Osteoblast (primary cell): Measurements from ENCODE around the gene EOMES. TPM values are rescaled to one million over a fixed set of nuclear protein-coding genes. Genes with fewer than 3 reads are reported as not detected.

Experiments used
- DNase-seq: peaks from one replicate; pipeline ENCODE4 v3.0.0; 2011; ENCODE audit warnings: low spot score, mixed read lengths; ENCODE audit not compliant: insufficient read length; ENCODE audit errors: missing footprints
- H2AFZ ChIP-seq: 2 replicates; pipeline ENCODE4 v1.6.0; 2011; ENCODE audit warnings: mild to moderate bottlenecking, low read length
- H3K27ac ChIP-seq: 2 replicates; pipeline ENCODE4 v1.5.1; 2011; ENCODE audit warnings: mild to moderate bottlenecking, low read depth, low read length, moderate library complexity
- H3K27me3 ChIP-seq: 2 replicates; pipeline ENCODE4 v1.6.0; 2012; ENCODE audit warnings: mild to moderate bottlenecking, control low read depth, inconsistent platforms, low read length, moderate library complexity; ENCODE audit not compliant: insufficient read depth
- H3K36me3 ChIP-seq: 2 replicates; pipeline ENCODE4 v1.5.1; 2011; ENCODE audit warnings: mild to moderate bottlenecking, low read length, control low read depth, moderate library complexity; ENCODE audit not compliant: insufficient read depth
- H3K4me1 ChIP-seq: 2 replicates; pipeline ENCODE4 v1.5.1; 2011; ENCODE audit warnings: mild to moderate bottlenecking, low read length, control low read depth, moderate library complexity; ENCODE audit not compliant: insufficient read depth
- H3K4me2 ChIP-seq: 2 replicates; pipeline ENCODE4 v1.6.0; 2011; ENCODE audit warnings: mild to moderate bottlenecking, low read length; ENCODE audit not compliant: insufficient read depth
- H3K4me3 ChIP-seq: fragments of 200-600 bp; sonication (generic); 3 replicates; pipeline ENCODE4 v1.5.1; 2012; ENCODE audit warnings: mild to moderate bottlenecking, low read length, inconsistent platforms; ENCODE audit not compliant: insufficient read depth
- H3K79me2 ChIP-seq: 2 replicates; pipeline ENCODE4 v1.6.0; 2012; ENCODE audit warnings: mild to moderate bottlenecking, low read length, control low read depth, inconsistent platforms; ENCODE audit not compliant: insufficient read depth
- H3K9me3 ChIP-seq: 2 replicates; pipeline ENCODE4 v1.5.1; 2011; ENCODE audit warnings: low read depth, low read length, control low read depth
- H4K20me1 ChIP-seq: 2 replicates; pipeline ENCODE4 v1.6.0; 2012; ENCODE audit warnings: mild to moderate bottlenecking, low read length, control low read depth; ENCODE audit not compliant: insufficient read depth
- CTCF ChIP-seq: IDR thresholded peaks from 2 replicates; pipeline ENCODE4 v1.5.1; 2011; ENCODE audit warnings: mild to moderate bottlenecking, low read depth, low read length, moderate library complexity; ENCODE audit errors: extremely low read depth
- total RNA-seq: library from RNA; depleted of rRNA; stranded (reverse); fragments of >200 nt; gene quantifications from 2 replicates; pipeline ENCODE4 v1.2.3, GENCODE V29; 2012

EOMES gene
- total RNA-seq, 1 donor = under 0.01 TPM

GRCh38 chr3:27716309-27716708 lies 5.8 kb downstream of the EOMES start:
- H3K36me3 ChIP-seq = no peaks in the 10 kb centered on the region
- no peak overlapping the region for H3K4me2 ChIP-seq
- H3K4me3 ChIP-seq = no peak overlapping the region
- no peak overlapping the region for H2AFZ ChIP-seq
- H3K79me2 ChIP-seq = no peaks in the 10 kb centered on the region
- H3K9me3 ChIP-seq = no peaks in the 10 kb centered on the region
- H3K4me1 ChIP-seq = peaks cover 22% of the 10 kb centered on the region
- no peak overlapping the region for H3K27ac ChIP-seq
- peaks cover 78% of the 10 kb centered on the region for H3K27me3 ChIP-seq
- no peak for TF ChIP-seq CTCF
- no peak for DNase-seq
- no peaks in the 10 kb centered on the region for H4K20me1 ChIP-seq

- Histone ChIP-seq H3K27me3 (peaks cover 73% of the 10 kb centered on the region), H3K4me3 (no peak overlapping the region), H3K79me2 (no peaks in the 10 kb centered on the region), H4K20me1 (no peaks in the 10 kb centered on the region), H3K36me3 (no peaks in the 10 kb centered on the region), H3K4me2 (no peak overlapping the region), H3K27ac (no peak overlapping the region), H3K9me3 (no peaks in the 10 kb centered on the region), H3K4me1 (peaks cover 18% of the 10 kb centered on the region), H2AFZ (no peak overlapping the region)
- no peak for DNase-seq
- TF ChIP-seq CTCF = no peak
Measured at GRCh38 chr3:27715863-27716262, 6.3 kb downstream of the EOMES start.

- H2AFZ ChIP-seq = no peak overlapping the region
- peaks cover 18% of the 10 kb centered on the region for H3K4me1 ChIP-seq
- H3K9me3 ChIP-seq = no peaks in the 10 kb centered on the region
- peaks cover 73% of the 10 kb centered on the region for H3K27me3 ChIP-seq
- H4K20me1 ChIP-seq = no peaks in the 10 kb centered on the region
- peak overlapping the region; percentile 40 for H3K4me2 ChIP-seq
- no peaks in the 10 kb centered on the region for H3K79me2 ChIP-seq
- no peak for DNase-seq
- H3K36me3 ChIP-seq = no peaks in the 10 kb centered on the region
- no peak overlapping the region for H3K4me3 ChIP-seq
- TF ChIP-seq CTCF = no peak
- H3K27ac ChIP-seq = no peak overlapping the region
Measured at GRCh38 chr3:27715454-27715806, 6.7 kb downstream of the EOMES start.

- no peak for DNase-seq
- Histone ChIP-seq H3K27ac (no peak overlapping the region), H2AFZ (no peak overlapping the region), H4K20me1 (no peaks in the 10 kb centered on the region), H3K4me3 (peak overlapping the region; percentile 22), H3K79me2 (no peaks in the 10 kb centered on the region), H3K4me1 (peaks cover 18% of the 10 kb centered on the region), H3K27me3 (peaks cover 69% of the 10 kb centered on the region), H3K36me3 (no peaks in the 10 kb centered on the region), H3K4me2 (peak overlapping the region; percentile 40), H3K9me3 (no peaks in the 10 kb centered on the region)
- no peak for TF ChIP-seq CTCF
Measured at GRCh38 chr3:27714692-27715453, 7.2 kb downstream of the EOMES start.
